ENCODE results near the gene MUC4. TPM values are rescaled to one million over a fixed set of nuclear protein-coding genes. Genes with fewer than 3 reads are reported as not detected.

The MUC4 gene
- total and polyA plus RNA-seq, 9 of the 15 experiments (the other 6 are each of a cell fraction or from before 2014, with no cell fraction given): under 0.01 to 0.21 (median 0.10) TPM; not detected in 4

- TF ChIP-seq RB1 (IDR thresholded peaks at IDR 0.05; ENCODE audit: low read depth): no peak
- TF ChIP-seq HDAC2 (IDR thresholded peaks at IDR 0.05): peak; percentile 87
- peak; percentile 82 for TF ChIP-seq CTBP1 (IDR thresholded peaks at IDR 0.05; ENCODE audit: borderline replicate concordance)
- no peak for TF ChIP-seq PTBP1 (IDR thresholded peaks at IDR 0.05; ENCODE audit: low read depth, low read length)
- TF ChIP-seq POLR2B (IDR thresholded peaks at IDR 0.05; ENCODE audit: low read depth, partially characterized antibody): peak; percentile 56
- no peak for TF ChIP-seq ZNF408 (CRISPR knock-in tag; IDR thresholded peaks at IDR 0.05; ENCODE audit: low read depth)
- TF ChIP-seq SIX5 (IDR thresholded peaks at IDR 0.05; ENCODE audit: borderline replicate concordance in 1 of 2, insufficient read depth in 1 of 2, low read depth in 1 of 2, low read length in 2 of 2): no peak
- no peak for TF ChIP-seq RBM22 (IDR thresholded peaks at IDR 0.05; ENCODE audit: low read depth, low read length, poor library complexity, severe bottlenecking)
- no peak for TF ChIP-seq TAF15 (IDR thresholded peaks at IDR 0.05; ENCODE audit: low read depth, low read length)
- peak; percentile 35; the same call in 1 of the 2 replicates for TF ChIP-seq NFATC3 (IDR thresholded peaks at IDR 0.05)
- no peak for TF ChIP-seq NCOR1 (IDR thresholded peaks at IDR 0.05)
- TF ChIP-seq TAF9B (IDR thresholded peaks at IDR 0.05; ENCODE audit: partially characterized antibody): no peak
- TF ChIP-seq SRSF3 (IDR thresholded peaks at IDR 0.05; ENCODE audit: insufficient read depth, low read length): no peak
- TF ChIP-seq GATAD2A (IDR thresholded peaks at IDR 0.05): peak; percentile 56
- TF ChIP-seq SP1 (CRISPR knock-in tag; IDR thresholded peaks at IDR 0.05): peak; percentile 65; the same call in 1 of the 2 replicates
- TF ChIP-seq IRF9 (tag; IDR thresholded peaks at IDR 0.05): no peak
- TF ChIP-seq ZNF239 (CRISPR knock-in tag; IDR thresholded peaks at IDR 0.05): no peak; the same call in 1 of the 2 replicates
- 0 out of 2 replicates have a peak, but pooled peaks have one; percentile 58 for TF ChIP-seq SMARCC2 (IDR thresholded peaks at IDR 0.05; ENCODE audit: low read depth)
- no peak for TF ChIP-seq GTF2B (IDR thresholded peaks at IDR 0.05; ENCODE audit: extremely low read depth, insufficient read length)
- no peak for TF ChIP-seq C11orf30 (IDR thresholded peaks at IDR 0.05; ENCODE audit: low read depth)
- TF ChIP-seq HES1 (IDR thresholded peaks at IDR 0.05; ENCODE audit: low read depth): no peak; the same call in 1 of the 2 replicates
- TF ChIP-seq FOSL1 (tag; conservative IDR thresholded peaks at IDR 0.05): peak; percentile 83
- TF ChIP-seq HSF4 (CRISPR knock-in tag; IDR thresholded peaks at IDR 0.05; ENCODE audit: borderline replicate concordance): no peak
- no peak for TF ChIP-seq EZH2 (IDR thresholded peaks at IDR 0.05; ENCODE audit: borderline replicate concordance, low read depth, low read length)
- TF ChIP-seq TRIM28 (IDR thresholded peaks at IDR 0.05): peak; percentile 29; the same call in 1 of the 2 replicates
Observed at GRCh38 chr3:195697582-195698324, 114.0 kb downstream of the MUC4 start (continued).

Data from K562 (cell line).